ENCODE data around the gene MARCHF2.
"Not testable (repeated sequence)": the region's sequence is repeated elsewhere in the genome, so short reads cannot be mapped to it uniquely, and the experiment has no call there.

DNA sequence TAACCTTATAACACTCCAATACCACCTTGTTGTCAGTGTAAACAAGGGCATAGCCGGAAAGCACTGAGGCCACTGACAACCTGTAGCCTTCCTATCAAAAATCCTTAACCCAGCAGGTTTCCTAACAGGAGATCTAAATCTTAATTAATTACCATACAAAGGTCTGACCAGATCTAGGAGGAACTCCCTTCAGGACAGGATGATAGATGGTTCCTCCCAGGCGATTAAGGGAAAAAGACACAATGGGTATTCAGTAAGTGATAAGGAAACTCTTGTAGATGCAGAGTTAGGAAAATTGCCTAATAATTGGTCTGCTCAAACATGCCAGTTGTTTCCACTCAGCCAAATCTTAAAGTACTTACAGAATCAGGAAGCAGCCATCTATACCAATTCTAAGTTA lies 28.0 kb upstream of the MARCHF2 start:
- not testable (repeated sequence) for TF ChIP-seq EZH2phosphoT487, CTCF (IDR thresholded peaks at IDR 0.05; ENCODE audit: low read length)
